Bronchial epithelial cell (primary cell): ENCODE results near the gene HPRT1. TPM values are rescaled to one million over a fixed set of nuclear protein-coding genes. Genes with fewer than 3 reads are reported as not detected.

Experiments
- DNase-seq: peaks from one replicate; pipeline ENCODE4 v3.0.0-alpha.2; 2010; ENCODE audit warnings: low read depth
- FAIRE-seq: peaks from 2 replicates; lab custom pipeline; 2011; peaks lifted over from hg19 to GRCh38; lab: Jason Lieb, UNC
- H3K27me3 ChIP-seq: 2 replicates; pipeline ENCODE4 v1.5.1; 2011; ENCODE audit warnings: low read length; ENCODE audit not compliant: control insufficient read depth, insufficient read depth
- H3K36me3 ChIP-seq: 2 replicates; pipeline ENCODE4 v1.5.1; 2011; ENCODE audit warnings: low read length; ENCODE audit not compliant: control insufficient read depth, insufficient read depth
- H3K4me3 ChIP-seq: 2 replicates; pipeline ENCODE4 v1.5.1; 2011; ENCODE audit warnings: mild to moderate bottlenecking, low read depth, low read length, control low read depth
- total RNA-seq: library from RNA; depleted of rRNA; stranded (reverse); fragments of >200 nt; gene quantifications from 2 replicates; pipeline ENCODE4 v1.2.1, GENCODE V29; 2014
- TF ChIP-seq, protein P1 (sequence below): IDR thresholded peaks from 2 replicates; pipeline ENCODE4 v1.5.1; 2011; ENCODE audit warnings: mild to moderate bottlenecking, moderate library complexity, low read length, control low read depth, inconsistent platforms; ENCODE audit not compliant: insufficient read depth, severe bottlenecking

HPRT1 gene
- total RNA-seq, 1 donor from 2014 or later: 11.6 TPM

DNA sequence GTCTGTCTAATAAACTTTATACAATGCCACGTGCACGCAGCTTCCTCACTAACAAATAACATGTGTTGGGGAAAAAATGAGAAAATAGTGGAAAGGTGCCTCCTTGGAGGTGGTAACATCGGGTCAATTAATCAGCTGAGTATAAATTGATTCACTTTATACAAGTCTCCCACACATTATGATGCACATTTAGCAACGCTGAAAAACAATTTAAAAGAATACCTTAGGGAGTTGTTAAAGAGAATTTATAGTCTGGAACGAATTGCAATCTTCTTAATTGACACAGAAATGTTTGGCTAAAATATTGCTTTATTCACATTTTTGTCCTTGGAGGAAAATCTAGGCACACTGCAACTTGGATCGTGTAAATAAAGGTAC lies 84.2 kb downstream of the HPRT1 start:
- H3K4me3 ChIP-seq: no peak overlapping the region
- FAIRE-seq: no peak
- TF ChIP-seq, protein P1, sequence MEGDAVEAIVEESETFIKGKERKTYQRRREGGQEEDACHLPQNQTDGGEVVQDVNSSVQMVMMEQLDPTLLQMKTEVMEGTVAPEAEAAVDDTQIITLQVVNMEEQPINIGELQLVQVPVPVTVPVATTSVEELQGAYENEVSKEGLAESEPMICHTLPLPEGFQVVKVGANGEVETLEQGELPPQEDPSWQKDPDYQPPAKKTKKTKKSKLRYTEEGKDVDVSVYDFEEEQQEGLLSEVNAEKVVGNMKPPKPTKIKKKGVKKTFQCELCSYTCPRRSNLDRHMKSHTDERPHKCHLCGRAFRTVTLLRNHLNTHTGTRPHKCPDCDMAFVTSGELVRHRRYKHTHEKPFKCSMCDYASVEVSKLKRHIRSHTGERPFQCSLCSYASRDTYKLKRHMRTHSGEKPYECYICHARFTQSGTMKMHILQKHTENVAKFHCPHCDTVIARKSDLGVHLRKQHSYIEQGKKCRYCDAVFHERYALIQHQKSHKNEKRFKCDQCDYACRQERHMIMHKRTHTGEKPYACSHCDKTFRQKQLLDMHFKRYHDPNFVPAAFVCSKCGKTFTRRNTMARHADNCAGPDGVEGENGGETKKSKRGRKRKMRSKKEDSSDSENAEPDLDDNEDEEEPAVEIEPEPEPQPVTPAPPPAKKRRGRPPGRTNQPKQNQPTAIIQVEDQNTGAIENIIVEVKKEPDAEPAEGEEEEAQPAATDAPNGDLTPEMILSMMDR: no peak
- H3K36me3 ChIP-seq: peaks cover 1% of the 10 kb centered on the region
- DNase-seq: no peak
- H3K27me3 ChIP-seq: no peaks in the 10 kb centered on the region

DNA sequence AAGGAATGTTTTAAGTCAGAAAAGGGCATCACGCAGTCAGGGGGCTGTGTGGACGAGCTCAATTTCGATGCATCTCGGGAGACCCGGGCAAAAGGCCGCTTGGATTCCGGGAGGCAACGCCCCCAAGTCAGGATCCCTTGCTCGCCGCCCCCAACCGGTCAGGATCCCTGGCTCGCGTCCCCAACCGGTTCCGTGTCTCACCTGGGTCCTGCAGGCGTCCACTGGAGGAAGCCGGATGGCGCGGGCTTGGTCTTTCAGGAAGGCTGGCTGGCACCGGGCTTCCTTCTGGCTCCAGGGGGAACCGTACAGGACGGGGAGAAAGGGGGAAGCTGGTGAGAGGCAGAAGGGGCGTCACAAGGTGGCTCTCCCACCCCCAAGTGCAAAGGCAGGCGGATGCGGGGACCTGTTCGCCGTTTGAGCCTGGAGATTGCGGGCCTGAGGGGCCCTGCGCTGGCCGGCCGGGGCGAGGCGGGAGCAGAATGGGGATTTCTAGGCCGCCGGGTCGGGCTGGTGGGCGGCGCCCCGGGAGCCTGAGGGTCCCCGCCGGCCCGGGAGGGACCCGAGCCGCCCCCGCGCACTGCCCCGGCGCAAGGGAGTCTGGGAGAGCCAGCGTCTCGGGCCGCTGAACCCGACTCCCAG lies 84.7 kb downstream of the HPRT1 start:
- DNase-seq: no peak
- no peak for FAIRE-seq
- TF ChIP-seq, protein P1: no peak
- Histone ChIP-seq H3K4me3 (no peak overlapping the region), H3K27me3 (no peaks in the 10 kb centered on the region), H3K36me3 (peaks cover 1% of the 10 kb centered on the region)

DNA sequence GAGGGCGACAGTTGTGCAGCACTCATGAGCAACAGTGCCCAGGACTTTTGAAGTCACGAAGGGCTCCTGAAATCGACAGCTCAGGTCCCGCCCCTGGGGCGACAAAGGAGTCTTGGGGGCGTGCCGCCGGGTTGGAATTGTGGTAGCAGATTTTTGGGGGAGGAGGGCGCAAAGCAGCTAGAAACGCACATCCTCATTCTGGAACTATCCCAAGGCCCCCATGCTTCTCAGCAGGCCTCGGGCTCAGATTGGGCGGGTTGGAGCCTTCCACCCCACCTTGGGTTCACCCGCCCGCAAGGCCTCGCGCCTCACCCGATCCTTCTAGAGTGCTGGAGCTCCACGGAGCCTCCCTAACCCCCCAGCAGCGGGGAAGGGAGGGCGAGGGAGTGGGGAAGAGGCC lies 85.5 kb downstream of the HPRT1 start:
- DNase-seq (no peak), FAIRE-seq (no peak)
- Histone ChIP-seq H3K36me3 (peaks cover 1% of the 10 kb centered on the region), H3K4me3 (no peak overlapping the region), H3K27me3 (no peaks in the 10 kb centered on the region)
- TF ChIP-seq, protein P1: no peak

DNA sequence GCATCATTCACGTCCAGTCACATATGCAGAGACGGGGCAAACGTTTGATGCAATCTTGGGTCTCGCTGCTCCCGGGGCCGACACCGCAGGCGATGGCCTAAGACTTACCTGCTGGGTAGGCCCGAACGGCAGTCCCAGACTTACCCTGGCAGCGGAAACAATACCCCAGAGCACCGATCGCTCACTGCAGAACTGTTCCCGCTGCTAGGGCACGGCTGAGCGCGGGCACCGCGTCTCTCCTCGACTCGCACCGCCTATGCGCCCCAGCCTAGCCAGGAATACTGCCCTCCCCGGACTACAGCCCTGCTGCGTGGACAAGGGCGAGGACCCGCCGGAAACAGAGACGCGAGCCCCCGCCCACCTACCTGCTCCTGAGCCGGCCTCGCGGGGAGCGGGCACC lies 86.2 kb downstream of the HPRT1 start:
- TF ChIP-seq, protein P1: no peak
- H3K27me3 ChIP-seq: no peaks in the 10 kb centered on the region
- peaks cover 1% of the 10 kb centered on the region for H3K36me3 ChIP-seq
- no peak overlapping the region for H3K4me3 ChIP-seq
- FAIRE-seq (no peak), DNase-seq (no peak)

DNA sequence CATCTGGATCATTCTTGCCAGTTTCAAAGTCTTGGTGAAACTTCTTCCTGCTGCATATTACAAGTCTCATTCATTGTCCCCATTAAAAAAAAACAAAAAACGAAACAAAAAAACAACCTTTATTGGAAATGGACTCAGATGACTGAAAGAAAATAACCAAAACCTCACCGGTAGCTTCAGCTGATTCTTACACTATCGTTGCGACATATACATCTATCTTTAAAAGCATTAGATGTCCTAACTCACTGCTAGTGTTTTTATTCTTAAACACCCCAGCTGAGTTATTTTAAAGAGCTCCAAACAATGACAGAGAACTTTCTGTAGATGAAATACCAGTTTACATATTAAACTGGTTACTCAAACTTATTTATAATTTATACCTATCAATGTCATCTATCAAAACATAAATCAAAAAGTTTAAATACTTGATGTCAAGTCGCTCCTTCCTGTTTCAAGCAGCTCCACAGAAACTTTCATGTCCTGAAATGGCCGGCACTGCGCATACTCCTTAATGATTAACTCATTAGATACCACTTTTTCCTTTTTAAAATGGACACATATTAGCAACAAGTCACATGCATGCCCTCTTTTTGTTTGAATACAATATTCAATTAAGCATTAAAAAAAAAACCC lies 87.2 kb downstream of the HPRT1 start:
- TF ChIP-seq, protein P1: no peak
- FAIRE-seq (no peak), DNase-seq (no peak)
- H3K27me3 ChIP-seq: no peaks in the 10 kb centered on the region
- H3K4me3 ChIP-seq: no peak overlapping the region
- H3K36me3 ChIP-seq: peaks cover 1% of the 10 kb centered on the region
